ENCODE results near the gene DDX54.

The DDX54 gene

GRCh38 chr12:113152835-113153814 is 32.2 kb downstream of the DDX54 start:
- in situ Hi-C loops (cut with HindIII; ENCODE audit: low sequenced_read_pairs): loop anchor here (25.0 kb wide), 1 partner anchor 91 kb away; the partner anchor contains the start of gene DTX1

DNA sequence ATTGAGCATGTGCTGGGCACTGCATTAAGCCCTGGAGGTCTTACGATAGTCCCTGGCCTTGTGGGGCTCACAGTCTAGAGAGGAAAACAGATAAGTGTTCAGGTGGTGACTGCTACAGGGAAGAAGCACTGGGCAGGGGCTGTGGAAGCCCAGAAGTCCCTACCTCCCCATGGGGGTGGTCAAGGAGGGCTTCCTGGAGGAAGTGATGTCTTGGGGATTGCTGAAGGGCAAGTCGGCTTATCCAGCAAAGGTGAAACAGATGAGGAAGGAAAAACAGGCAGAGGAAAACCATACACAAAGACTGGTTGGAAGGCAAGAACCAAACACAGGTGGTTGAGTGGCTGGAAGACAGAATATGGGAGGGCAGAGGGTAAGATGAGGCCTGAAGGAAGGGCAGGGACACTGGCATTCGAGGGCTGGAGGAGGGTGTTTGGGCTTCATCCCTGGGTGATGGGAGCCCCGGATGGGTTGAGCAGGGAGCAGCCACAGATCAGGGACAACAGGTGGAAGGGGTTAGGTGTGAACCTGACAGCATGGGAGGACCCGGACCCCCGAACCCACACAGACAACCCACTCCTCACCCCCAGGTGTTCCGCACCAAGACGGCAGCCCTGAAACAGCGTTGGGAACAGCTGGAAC is 33.0 kb downstream of the DDX54 start:
- TF ChIP-seq CTCF (IDR thresholded peaks at IDR 0.05; ENCODE audit: low read depth, low read length, missing control alignments): no peak
- peak overlapping the region; percentile 32 for H3K4me3 ChIP-seq (ENCODE audit: low read depth, low read length)
- in situ Hi-C loops (cut with HindIII; ENCODE audit: low sequenced_read_pairs): loop anchor here (25.0 kb wide), 1 partner anchor 90 kb away; the partner anchor contains the start of gene DTX1
- DNase-seq (ENCODE audit: low read depth): no peak

More at GRCh38 chr12:113152835-113153814, 32.2 kb downstream of the DDX54 start:
- DNase-seq (ENCODE audit: low read depth): peak; percentile 31
- H3K4me3 ChIP-seq (ENCODE audit: low read depth, low read length): peak overlapping the region; percentile 32
- TF ChIP-seq CTCF (IDR thresholded peaks at IDR 0.05; ENCODE audit: low read depth, low read length, missing control alignments): peak; percentile 52

- in situ Hi-C loops (cut with HindIII; ENCODE audit: low sequenced_read_pairs): loop anchor here (25.0 kb wide), 1 partner anchor 89 kb away; the partner anchor contains the start of gene DTX1
- H3K4me3 ChIP-seq (ENCODE audit: low read depth, low read length): no peak overlapping the region
- TF ChIP-seq CTCF (IDR thresholded peaks at IDR 0.05; ENCODE audit: low read depth, low read length, missing control alignments): no peak
- DNase-seq (ENCODE audit: low read depth): no peak
Measured at GRCh38 chr12:113151655-113152054, 33.6 kb downstream of the DDX54 start.

- DNase-seq (ENCODE audit: low read depth): peak; percentile 80
- no peak for TF ChIP-seq CTCF (IDR thresholded peaks at IDR 0.05; ENCODE audit: low read depth, low read length, missing control alignments)
- in situ Hi-C loops (cut with HindIII; ENCODE audit: low sequenced_read_pairs): loop anchor here (25.0 kb wide), 1 partner anchor 87 kb away; the partner anchor contains the start of gene DTX1
- no peak within 1 kb of the TSS for H3K4me3 ChIP-seq (ENCODE audit: low read depth, low read length)
Measured at GRCh38 chr12:113149361-113150150, 35.7 kb downstream of the DDX54 start, which contains the start of gene CFAP73. TSS of gene CFAP73 (plus strand) at chr12:113149724. CDS start at chr12:113149858, 134 bp downstream.

- no peak for DNase-seq (ENCODE audit: low read depth)
- H3K4me3 ChIP-seq (ENCODE audit: low read depth, low read length): no peak overlapping the region
- in situ Hi-C loops (cut with HindIII; ENCODE audit: low sequenced_read_pairs): no loop called here
- no peak for TF ChIP-seq CTCF (IDR thresholded peaks at IDR 0.05; ENCODE audit: low read depth, low read length, missing control alignments)
Measured at GRCh38 chr12:113146999-113147398, 38.3 kb downstream of the DDX54 start.

Data from astrocyte of the cerebellum (primary cell).